Activated naive CD4-positive, alpha-beta T cell treated with anti-CD3 and anti-CD28 coated beads, Interleukin-2, amount 50 U/mL, for 16 hours (primary cell): ENCODE data around the gene AGBL1.

Experiments
- DNase-seq: peaks from one replicate; pipeline ENCODE4 v3.0.0-alpha.2; 2020

Gene AGBL1

GRCh38 chr15:86333819-86334218 is 254.1 kb downstream of the AGBL1 start:
- no peak for DNase-seq

GRCh38 chr15:86336051-86336788 is 256.5 kb downstream of the AGBL1 start:
- no peak for DNase-seq

- DNase-seq = no peak
Measured at GRCh38 chr15:86337071-86337470, 257.4 kb downstream of the AGBL1 start.

- no peak for DNase-seq
Measured at GRCh38 chr15:86347245-86347644, 267.6 kb downstream of the AGBL1 start.

GRCh38 chr15:86349565-86349964 is 269.9 kb downstream of the AGBL1 start:
- DNase-seq = no peak

GRCh38 chr15:86353213-86353612 is 273.5 kb downstream of the AGBL1 start:
- DNase-seq = no peak

- DNase-seq = no peak
Measured at GRCh38 chr15:86355361-86355760, 275.7 kb downstream of the AGBL1 start.

GRCh38 chr15:86355801-86356200 is 276.1 kb downstream of the AGBL1 start:
- DNase-seq = no peak

GRCh38 chr15:86362555-86362954 is 282.9 kb downstream of the AGBL1 start:
- DNase-seq = no peak

- no peak for DNase-seq
Measured at GRCh38 chr15:86373147-86373546, 293.5 kb downstream of the AGBL1 start.

GRCh38 chr15:86375733-86376280 is 296.1 kb downstream of the AGBL1 start:
- DNase-seq = no peak

- DNase-seq = no peak
Measured at GRCh38 chr15:86377914-86378313, 298.2 kb downstream of the AGBL1 start.

GRCh38 chr15:86382341-86382740 is 302.7 kb downstream of the AGBL1 start:
- no peak for DNase-seq

GRCh38 chr15:86383611-86384010 is 303.9 kb downstream of the AGBL1 start:
- no peak for DNase-seq

GRCh38 chr15:86384186-86384585 is 304.5 kb downstream of the AGBL1 start:
- DNase-seq = no peak

- DNase-seq = no peak
Measured at GRCh38 chr15:86392296-86392695, 312.6 kb downstream of the AGBL1 start.

- DNase-seq = no peak
Measured at GRCh38 chr15:86392874-86393273, 313.2 kb downstream of the AGBL1 start.

- DNase-seq = no peak
Measured at GRCh38 chr15:86394866-86395265, 315.2 kb downstream of the AGBL1 start.

GRCh38 chr15:86399041-86399954 is 319.6 kb downstream of the AGBL1 start:
- no peak for DNase-seq

- DNase-seq = no peak
Measured at GRCh38 chr15:86403221-86403620, 323.6 kb downstream of the AGBL1 start.

- DNase-seq = no peak
Measured at GRCh38 chr15:86403914-86404583, 324.4 kb downstream of the AGBL1 start.

- DNase-seq = no peak
Measured at GRCh38 chr15:86408261-86408660, 328.6 kb downstream of the AGBL1 start.

- DNase-seq = no peak
Measured at GRCh38 chr15:86411916-86412315, 332.2 kb downstream of the AGBL1 start.
